A172 (cell line): ENCODE data around the gene GLUL. TPM values are rescaled to one million over a fixed set of nuclear protein-coding genes. Genes with fewer than 3 reads are reported as not detected.
"Not testable (repeated sequence)": the region's sequence is repeated elsewhere in the genome, so short reads cannot be mapped to it uniquely, and the experiment has no call there.

ENCODE experiments used
- DNase-seq: peaks from one replicate; pipeline ENCODE4 v3.0.0-alpha.2; 2015; ENCODE audit warnings: low spot score
- total RNA-seq: library from RNA; depleted of rRNA; stranded (reverse); fragments of >200 nt; shearing (Covaris generic); gene quantifications from 2 replicates; pipeline ENCODE4 v1.2.3, GENCODE V29; 2014

GLUL gene
- total RNA-seq, 1 experiment from 2014 or later = 94.3 TPM

DNA sequence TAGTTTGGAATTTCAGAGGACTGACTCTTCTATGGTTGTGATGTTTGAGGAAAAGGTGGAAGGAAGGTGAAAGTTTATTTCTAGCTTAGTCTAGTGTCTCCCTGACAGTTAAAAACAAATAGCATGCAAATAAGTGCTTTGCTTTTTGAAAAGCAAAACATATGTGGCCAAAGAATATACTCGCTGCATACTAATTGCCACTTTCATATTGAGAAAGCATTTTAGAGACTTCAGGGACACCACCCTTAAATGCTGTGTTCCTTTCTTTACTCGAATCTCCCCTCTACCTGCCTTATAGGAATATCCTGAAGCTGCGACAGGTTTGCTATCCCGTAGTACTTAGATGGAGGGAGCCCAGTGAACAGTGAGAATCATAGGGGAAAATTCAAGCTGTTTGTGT lies 23.2 kb downstream of the GLUL start:
- DNase-seq = no peak

DNA sequence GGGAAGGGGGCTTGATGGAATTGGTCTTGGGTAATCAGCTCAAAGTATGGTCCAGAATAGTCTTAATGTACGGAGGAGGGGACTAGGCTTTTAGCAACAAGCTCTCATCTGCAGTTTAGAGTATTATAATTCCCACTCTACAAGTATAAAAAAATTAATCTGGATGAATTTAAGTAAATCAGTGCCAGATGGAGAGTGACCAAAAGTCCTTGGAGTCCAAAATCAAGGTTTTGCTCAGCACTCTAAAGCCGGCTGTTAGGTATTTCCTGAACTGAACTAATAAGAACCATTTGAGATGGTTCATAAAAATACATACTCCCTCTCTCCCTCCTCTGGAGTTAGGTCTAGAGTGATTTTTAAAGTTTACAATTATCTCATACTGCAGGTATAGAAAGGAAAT lies 23.7 kb downstream of the GLUL start:
- DNase-seq = no peak

DNA sequence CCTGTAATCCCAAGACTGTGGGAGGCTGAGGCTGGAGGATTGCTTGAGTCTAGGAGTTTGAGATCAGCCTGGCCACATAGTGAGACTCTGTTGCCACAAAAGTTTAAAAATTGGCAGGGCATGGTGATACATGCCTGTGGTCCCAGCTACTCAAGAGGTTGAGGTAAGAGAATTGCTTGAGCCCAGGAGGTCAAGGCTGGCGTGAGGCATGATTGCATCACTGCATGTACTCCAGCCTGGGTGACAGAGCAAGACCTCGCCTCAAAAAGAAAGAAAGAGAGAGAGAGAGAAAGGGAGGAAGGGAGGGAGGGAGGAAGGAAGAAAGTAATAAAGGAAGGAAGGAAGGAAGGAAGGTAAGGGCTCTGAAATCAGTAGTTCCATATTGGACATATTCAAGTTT lies 25.0 kb downstream of the GLUL start:
- DNase-seq = no peak

DNA sequence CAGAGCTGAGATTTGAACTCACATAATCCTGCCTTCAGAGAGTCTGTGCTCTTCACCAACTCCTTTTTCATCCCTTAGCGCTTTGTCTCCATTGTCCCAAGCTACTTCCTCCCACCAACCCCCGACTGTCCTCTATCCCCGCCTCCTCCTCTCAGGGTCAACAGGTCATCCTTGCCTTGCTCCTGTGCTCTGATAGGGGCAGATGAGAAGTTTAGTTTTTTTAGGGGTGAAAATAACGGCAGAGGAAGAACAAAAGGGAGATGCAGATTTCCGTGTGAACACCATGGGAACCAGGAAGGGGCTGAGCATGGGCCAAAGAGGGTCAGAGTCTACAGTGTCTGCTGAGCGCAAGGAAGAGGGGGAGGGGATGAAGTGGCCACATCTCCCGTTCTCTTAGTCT lies 31.9 kb downstream of the GLUL start:
- DNase-seq = no peak

DNA sequence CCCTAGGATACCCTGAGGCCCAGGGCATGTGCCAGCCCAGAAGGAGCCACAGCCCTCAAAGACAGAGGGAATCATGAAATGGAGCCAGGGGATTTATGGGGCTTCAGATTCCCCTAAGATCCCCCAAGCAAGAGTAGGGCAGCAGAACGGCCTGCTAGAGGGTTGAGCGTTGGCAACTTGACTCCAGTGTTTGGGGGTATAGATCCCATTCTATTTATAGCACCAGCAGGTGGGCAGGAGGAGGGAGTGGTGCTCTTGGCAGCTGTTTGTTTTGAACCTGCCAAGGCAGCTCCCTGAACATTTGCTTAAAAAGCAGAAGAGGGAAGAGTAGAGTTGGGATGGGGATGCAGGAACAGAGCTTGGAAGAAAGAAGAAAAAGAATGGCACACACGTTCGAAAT lies 33.7 kb downstream of the GLUL start:
- DNase-seq = no peak

DNA sequence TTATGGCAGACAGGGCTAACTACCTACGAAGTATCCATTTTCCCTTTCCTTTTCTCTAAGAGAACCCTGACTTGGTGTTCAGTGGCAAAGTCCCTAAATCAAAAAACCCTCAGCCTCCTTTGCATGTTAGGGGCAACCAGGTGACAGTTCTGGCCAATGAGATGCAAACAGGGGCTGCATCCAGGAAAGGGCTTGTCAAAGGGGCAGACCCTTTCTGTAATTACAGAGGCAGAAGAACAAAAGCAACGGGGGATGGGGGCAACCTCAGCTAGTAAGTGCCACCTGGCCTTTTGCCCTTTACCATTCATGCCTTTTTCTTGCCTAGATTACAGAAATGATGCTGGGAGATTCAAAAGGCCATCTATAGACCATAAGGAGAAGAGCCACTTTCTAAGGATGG lies 34.4 kb downstream of the GLUL start:
- DNase-seq = no peak

DNA sequence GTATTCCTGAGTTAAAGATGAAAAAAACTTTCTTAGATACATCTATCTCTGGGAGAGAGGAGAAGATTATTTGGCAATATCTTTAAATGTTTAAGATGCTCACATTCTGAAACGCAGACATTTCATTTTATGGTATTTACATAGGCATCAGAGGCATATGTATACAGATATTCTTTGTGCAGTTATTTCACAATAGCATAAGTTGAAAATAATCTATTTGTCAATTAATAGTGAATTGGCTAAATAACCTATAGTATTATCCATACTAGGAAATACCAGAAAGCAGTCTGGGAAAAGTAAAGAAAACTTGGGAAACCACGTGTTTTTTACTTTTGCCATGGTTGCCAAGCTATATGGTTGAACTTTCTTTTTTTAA lies 35.9 kb downstream of the GLUL start:
- DNase-seq = no peak

DNA sequence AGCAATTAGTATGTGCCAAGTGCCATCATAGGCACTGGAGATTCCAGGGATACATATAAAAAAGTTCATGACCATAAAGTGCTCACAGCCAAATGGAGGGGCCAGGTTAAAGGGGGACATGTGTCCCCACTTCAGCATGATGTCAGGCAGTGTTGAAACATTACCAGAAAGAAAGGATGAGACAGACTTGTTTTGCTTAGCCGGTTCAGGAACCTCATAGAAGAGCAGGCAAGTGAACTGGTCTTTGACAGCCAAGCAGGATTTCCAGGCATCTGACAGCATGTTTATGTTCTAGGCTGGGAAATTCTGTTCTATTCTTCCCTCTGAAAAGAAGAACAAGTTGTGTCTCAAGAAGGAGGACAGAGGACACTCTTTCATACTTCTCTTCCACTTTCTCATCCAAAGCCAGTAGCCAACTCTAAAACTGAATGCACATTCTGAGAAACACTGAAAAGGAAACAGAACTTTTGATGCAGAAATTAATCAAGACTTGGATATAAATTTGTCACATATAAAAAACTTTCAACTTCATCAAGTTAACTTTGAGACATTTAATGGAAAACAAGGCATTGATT lies 39.7 kb downstream of the GLUL start:
- DNase-seq = no peak

DNA sequence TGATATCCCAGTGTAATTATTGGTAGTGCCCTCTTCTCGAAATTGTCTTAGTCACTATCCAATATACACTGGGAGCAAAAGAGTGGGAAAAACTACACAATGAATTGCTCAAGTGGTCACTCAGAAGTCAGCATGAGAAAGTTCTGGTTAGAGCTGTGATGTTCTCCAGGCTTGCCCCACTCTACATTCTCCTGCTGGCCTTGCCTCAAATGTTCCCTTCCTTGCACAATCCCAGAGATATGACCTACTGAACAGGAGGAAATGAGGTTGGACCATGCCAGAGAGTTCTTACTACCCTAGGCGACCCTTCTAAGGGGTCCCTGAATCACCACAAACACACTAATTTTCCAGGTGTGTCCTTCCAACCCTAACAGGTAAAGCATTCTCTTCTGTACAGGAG lies 40.8 kb downstream of the GLUL start:
- no peak for DNase-seq

DNA sequence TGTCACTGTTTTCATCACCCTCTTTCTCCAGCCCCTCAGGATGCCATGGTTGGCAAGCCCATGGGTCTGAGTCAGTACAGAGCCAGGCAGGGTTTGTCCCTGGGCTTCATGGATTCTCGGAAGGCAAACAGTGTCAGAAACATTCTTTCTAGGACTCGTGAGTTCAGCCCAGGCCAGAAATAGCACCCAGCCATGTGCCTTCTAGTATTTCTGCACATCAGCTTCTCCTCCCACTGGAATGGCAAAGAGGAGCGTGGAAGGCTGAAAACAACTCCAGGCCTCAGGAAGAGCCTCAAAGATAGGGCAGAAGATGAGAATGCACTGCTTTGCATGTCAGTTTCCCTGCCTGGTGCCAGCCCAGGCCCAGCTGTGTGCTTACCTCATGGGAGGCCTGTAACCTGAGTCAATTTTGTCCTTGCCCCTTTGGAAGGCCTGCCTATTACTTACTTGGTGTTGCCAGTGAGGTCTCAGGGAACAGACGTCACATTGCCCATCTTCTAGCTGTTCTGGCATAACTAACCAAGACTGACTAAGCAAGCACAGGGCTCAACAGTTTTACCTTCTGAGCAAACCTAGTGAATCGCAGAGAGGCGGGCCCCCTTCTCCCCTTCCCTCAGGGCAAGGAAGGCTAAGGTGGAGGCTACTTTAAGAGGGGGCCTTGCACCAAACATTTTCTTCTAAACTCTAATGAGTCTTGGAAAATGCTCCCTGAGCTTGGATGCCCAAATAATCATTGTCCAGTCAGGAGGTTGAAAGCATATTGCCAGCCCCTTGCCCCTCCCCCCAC lies 42.4 kb downstream of the GLUL start:
- DNase-seq = no peak

DNA sequence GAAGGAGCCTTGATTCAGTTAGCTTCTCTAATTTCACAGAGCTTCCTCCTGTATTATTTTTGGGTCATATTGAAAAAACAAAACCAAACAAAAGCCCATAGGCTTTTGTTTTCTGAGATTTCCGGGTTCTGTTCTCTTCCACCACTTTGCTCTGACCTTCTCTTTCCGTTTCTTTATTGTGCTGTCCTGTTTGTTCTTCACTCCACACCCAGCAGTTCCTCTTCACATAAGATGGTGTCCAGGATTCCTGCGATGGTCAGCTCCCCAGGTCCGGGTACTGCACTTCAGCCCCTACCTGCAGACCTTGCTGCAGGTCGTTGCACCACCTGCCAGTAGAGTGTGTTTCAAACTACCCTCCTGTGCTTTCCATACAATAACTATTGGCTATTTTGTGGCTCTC lies 44.6 kb downstream of the GLUL start:
- DNase-seq = no peak

DNA sequence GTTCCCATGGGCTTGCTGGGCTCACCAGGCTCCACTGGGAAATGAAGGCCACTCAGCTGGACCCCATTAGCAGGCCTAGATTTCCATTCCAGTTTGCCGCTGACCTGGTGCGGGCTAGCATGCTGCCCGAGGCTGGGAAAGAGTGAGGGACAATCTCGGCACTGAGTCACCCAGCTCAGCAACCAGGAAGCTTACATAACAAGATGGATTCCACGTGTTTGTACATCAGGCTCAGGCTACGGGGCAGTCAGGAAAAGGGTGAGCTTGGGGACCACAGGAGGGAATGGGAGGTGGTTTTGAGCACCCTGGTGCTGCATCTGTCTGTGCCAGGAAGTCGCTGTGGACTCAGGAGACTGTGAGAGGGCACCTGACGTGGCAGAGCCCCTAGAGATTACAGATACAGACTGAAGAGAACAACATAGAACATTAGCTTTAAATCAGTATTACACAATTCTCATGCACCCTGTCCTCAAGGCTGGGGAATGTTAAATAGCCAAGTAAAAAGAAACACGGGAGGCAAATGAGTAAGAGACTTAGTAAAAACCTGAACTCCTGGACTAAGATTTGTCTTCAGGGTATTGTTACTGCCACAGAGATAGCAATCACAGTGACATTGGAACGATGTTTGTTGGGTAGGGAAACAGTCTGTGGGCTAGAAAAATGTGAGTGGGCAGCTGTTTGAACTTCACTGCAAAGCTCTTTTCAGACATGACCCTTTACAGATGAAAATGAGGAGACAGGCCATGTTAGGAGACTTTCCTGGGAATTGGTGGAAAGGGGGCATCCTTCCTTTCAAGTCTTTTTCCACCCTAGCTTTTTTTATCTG lies 51.1 kb downstream of the GLUL start:
- no peak for DNase-seq

DNA sequence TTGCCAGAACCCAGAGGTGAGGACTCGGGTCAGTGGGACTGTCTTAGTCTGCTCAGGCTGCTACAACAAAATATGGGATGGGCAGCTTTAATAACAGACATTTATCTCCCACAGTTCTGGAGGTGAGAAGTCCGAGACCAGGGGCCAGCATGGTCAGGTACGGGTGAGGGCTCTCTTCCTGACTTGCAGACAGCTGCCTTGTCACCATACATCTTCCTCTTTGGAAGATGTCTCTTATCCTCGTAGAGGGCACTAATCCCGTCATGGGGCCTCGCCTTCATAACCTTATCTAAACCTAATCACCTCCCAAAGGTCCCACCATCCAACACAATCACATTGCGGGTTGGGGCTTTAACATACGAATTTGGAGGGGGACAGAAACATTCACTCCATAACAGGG lies 51.9 kb downstream of the GLUL start:
- DNase-seq = no peak

DNA sequence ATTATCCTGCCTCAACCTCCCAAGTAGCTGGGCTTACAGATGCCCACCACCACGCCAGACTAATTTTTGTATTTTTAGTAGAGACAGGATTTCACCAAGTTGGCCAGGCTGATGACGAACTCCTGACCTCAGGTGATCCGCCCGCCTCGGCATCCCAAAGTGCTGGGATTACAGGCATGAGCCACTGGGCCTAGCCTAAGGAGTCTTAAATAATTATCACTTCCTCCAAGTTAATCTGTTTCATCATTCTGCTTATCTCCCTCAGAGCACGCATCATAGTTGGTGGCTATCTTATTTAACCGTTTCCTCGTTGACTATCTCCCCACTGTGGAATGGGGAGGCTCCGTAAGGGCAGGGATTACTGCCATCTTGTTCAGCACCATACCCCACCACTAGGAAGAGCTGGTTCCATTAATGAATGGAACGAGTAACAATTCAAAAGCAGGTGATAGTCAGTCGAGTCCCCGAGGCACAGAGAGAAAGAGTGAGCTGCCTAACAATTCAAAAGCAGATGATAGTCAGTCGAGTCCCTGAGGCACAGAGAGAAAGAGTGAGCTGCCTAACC lies 52.7 kb downstream of the GLUL start:
- DNase-seq = no peak

DNA sequence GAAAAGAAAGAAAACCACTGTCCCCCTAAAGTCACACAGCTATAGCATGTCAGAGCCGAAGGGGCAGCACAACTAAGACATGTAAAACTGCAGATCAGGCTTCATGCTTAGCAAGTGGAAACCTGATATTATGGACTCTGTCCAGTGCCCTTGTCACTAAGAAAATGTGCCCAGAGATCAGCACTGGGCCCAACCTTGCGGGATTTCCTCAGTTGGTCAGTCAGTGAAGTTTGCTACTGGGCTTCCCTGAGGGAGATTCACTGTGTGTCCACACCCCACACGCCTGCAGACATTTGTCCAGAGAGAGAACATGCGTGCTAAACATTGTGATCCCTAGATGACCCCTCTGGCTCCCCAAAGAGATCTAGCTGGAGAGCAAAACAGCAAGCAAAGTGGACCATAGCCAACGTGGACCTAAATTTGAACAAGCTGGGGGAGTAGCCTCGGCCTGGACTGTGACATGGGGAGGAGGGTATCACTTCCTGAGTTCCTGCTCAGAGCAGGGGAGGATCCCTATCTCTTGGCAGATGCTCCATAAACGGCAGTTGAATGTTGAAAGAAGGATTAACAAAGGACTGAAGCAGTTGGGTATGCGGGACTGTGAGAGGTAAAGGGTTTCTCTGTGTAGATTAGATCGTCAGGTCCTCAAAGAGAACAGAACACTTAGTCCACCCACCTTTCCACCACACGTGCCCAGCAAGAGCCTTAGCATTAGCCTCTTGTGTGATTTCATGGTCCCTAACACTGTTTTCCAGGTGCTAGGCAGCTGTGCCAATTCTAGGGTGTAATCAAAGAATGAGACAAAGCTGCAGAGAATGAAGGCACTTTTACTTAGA lies 53.6 kb downstream of the GLUL start:
- DNase-seq = no peak

DNA sequence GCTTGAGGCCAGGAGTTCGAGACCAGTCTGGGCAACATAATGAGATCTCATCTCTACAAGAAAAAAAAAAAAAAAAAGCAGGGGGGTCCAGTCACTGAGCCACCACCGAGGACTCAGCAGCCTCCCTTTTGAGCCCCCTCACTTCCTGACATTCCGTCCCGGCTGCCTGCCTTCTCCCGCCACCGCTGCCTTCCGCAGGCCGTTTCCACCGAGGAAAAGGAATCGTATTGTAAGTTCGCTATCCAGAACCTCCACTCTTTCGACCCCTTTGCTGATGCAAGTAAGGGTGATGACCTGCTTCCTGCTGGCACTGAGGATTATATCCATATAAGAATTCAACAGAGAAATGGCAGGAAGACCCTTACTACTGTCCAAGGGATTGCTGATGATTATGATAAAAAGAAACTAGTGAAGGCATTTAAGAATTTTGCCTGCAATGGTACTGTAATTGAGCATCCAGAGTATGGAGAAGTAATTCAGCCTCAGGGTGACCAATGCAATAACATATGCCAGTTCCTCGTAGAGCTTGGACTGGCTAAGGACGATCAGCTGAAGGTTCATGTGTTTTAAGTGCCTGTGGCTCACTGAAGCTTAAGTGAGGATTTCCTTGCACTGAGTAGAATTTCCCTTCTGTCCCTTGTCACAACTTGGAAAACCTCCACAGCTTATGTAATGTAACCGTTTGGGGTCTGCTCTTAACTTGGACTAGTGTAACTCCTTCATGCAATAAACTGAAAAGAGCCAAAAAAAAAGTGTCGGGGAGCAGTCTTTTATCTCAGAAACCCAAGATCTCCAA lies 55.6 kb downstream of the GLUL start:
- DNase-seq = no peak

DNA sequence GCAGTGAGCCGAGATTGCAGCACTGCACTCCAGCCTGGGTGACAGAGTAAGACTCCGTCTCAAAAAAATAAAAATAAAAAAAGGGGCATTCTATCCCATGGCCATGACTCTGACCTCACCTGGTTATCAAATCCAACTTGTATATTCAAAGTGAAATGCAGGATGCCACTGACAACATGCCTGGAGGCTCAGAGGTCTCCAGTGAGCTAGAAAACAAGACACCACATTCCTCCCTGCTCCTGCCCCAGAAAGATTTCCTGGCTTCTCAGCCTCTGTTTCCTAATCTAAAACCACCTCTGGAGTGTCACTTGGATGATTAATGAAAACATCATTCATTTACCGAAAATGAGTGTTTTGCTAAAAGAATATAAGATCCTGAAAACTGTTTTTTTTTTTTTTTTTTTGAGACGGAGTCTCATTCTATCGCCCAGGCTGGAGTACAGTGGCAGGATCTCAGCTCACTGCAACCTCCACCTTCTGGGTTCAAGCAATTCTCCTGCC lies 58.5 kb downstream of the GLUL start:
- not testable (repeated sequence) for DNase-seq

DNA sequence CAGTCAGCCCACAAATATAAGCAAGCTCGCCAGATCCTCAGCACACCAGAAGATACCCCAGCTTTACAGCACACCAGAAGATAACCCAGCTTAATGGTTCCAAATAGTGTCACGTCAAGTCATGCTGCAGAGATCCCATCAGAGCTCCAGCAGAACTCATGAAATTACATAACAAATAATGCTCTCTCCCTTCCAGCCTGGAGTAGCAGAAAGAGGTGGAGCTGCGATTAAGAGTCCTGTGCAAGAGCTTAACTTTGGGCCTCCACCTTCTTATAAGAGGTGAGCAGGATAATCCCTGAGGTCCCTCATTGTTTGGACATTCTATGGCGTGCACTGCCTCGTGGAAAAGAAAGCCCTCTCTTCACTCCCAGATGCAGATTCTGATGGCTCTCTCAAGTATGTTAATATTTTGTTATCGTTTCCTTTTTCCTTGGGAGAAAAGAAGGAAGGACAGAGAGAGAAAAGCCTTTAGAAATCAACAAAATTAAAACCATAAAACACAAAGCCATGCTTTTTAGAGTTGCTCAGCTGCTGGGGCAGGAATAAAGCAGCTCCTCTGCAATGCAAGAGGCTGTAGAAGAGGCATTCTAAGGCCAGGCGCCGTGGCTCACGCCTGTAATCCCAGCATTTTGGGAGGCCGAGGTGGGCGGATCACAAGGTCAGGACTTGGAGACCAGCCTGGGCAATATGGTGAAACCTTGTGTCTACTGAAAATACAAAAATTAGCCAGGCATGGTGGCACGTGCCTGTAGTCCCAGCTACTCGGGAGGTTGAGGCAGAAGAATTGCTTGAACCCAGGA lies 59.1 kb downstream of the GLUL start:
- DNase-seq = no peak
